ENCODE measurements around the gene RBM23.
A peak's percentile ranks its signal among the peaks of the same experiment; 100 is the strongest.
"Not testable (repeated sequence)": the region's sequence is repeated elsewhere in the genome, so short reads cannot be mapped to it uniquely, and the experiment has no call there.

Gene RBM23

DNA sequence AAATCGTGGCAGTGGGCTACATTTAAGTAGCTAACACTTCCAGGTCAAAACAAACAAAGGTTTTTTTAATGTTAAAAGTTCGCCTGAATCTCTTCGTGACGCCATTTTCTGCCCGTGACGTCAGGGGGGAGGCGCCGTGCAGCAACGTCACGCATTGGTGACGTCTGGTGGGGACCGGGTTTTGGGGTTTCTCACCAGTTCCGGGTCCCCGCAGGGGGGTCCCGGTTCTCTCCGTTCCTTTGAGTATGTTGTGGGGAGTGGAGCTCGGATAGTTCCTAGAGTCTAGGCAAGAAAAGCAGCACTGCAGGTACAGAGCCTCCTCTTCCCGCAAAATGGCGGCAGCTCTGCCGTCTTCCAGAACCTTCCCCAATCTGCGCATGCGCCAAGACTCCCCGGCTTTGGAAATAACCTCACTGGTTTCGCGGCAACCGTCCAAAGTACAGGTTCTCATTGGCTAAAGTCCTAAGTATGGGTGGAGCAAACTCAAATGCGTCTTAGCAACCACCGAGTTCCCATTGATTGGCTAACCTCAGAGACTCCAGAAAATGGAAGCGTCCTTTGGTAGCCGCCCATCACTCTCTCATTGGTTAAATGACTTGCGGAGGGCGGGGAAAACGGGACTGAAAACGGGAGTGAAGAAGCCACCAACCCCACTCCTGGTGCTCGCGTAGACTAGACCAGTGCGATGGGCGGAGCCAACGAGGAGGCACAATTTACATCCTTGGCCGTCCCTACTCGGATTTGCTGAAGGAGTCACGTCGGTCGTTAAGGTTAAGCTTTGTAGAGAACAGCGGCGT is at the start of gene RBM23:
TSS of gene RBM23 (minus strand) at position 346 of the 797 bp plus-strand sequence.
- peak; percentile 100 for DNase-seq

DNA sequence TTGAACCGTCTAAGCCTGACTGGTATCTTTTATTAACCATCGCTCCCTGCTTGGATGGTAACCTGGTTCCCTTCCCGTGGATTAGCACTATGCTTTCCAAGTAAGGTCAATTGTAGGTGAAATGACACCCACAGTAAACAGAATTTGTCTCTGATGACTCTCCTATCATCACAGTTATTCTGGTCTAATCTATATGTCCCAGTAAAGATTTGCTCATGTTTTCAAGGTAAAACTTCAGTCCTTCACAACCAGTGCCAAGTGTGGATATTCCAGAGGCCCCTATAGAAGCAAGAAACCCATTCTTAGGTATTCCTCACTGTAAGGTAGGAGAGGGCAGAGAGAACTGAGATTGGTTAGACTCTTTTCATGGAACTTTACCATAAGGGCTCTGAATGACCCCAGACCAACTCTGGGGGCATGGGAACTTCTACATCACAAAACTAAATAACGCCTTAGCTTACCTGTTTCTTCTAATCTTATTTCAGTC is 47.9 kb upstream of the RBM23 start:
- no peak for DNase-seq

DNA sequence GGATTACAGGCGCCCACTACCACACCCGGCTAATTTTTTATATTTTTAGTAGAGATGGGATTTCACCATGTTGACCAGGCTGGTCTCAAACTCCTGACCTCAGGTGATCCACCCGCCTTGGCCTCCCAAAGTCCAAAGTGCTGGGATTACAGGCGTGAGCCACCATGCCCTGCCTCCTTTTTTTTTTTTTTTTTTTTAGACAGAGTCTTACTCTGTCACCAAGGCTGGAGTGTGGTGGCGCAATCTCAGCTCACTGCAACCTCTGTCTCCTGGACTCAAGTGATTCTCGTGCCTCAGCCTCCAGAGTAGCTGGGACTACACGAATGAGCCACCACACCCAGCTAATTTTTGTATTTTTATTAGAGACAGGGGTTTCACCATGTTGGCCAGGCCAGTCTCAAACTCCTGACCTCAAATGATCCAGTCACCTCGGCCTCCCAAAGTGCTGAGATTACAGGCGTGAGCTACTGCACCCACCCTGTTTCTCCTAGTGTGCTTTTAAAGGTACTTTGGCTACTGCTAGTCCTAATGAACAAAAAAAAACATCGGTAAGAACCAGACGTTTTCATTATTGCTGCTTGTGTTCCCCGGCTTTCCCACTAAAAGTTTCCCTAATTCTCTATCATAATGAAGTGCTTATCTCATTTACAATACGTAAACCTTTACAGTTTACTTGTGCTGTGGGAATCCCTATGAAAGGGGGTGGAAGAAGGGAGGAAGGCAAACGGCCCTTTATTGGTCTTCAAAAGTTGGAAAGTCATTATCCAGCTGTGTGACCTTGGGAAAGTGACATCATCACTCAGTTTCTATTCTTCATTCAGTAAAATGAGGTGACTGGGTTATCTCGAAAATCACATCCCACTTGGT is 47.2 kb upstream of the RBM23 start:
- DNase-seq = not testable (repeated sequence)

DNA sequence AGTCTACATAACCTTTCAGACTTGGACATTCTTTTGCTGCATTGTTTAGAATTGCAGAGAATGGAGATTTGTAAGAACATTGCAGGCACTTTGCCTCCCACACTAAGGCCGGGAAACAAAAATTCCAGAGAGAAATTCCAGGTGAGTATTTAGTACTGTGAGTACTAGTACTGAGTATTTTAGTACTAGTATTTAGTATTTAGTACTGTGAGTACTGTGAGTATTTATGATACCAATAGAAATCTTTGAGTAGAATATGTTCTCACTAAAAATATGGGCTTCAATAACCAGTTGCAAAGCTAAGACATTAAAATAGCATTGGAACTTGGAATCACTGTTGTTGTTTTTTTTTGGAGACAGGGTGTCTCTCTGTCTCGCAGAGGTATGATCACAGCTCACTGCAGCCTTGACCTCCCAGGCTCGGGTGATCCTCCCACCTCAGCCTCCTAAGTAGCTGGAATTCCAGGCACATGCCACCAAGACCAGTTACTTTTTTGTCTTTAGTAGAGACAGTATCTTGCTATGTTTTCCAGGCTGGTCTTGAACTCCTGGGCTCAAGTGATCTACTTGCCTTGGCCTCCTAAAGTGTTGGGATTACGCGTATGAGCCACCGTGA is 43.2 kb upstream of the RBM23 start:
- DNase-seq = no peak

DNA sequence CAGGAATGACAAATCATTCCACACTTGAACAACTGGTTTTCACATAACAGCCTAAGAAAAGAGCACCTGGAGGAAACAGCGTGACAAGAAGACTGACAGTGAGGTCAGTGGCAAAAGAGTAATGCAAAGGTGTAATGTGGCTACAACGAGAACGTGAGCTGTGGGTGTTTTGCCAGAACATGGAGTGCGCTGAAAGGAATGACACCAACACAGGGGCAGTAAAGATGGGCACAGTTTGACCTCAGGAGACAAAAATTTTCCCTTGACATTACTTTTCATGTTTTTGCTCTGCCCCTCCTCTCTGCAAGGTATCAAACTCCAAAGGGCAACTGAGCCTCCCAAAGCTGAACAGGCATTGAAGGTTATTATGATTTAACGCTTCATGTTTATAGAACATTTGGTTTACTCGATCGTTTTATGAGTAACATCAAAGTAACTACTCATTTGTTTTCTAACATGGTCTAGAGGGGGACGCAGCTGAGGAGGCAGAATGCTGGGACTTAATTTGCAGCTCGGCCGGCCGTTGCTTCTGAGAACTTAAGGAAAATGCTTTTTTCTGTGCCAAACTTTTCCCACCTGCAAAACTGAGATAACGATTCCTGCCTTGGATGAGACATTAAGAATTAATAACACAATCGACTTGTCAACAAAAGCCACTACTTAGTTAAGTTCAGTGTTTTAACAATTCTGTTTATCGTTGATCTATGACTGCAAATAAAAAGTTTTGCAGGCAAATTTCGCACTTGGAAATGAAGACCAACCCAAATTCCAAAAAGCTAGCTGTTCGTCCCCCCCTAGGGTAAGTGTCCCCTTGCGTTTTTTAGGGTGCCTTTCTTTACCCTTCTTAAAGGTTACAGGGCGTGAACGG is 37.0 kb upstream of the RBM23 start:
- DNase-seq = no peak

DNA sequence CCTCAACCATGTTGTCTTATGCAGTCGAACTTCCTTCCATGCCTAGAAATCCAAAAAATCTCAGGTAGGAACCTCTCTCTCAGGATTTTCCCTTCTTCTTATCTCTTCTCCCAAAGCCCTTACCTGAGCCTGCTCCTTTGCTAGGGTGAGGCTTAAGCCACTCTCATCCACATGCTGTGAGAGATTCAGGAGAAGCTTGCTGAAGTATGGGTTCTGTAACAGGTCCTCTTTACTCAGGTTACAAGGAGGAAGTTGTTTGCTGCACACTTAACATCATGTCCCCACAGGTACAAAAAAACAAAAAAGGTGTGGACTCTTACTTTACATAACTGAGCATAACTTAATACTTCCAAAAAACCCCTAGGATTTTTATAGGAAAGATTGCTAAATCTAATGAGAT is 33.5 kb upstream of the RBM23 start:
- no peak for DNase-seq

DNA sequence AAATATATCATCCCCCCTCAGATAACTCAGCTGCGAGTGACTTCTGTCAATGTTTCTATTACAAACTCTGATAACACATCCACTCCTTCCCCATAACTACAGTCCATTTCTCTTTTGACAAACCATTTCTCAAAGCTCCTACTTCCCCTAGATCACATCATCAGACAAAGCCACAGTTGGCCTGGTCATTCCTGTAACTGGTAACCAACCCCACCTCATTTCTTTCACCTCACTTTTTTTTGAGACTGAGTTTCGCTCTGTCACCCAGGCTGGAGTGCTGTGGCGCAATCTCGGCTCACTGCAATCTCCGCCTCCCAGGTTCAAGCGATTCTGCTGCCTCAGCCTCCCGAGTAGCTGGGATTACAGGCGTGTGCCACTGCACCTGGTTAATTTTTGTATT is 32.8 kb upstream of the RBM23 start:
- peak; percentile 14 for DNase-seq

DNA sequence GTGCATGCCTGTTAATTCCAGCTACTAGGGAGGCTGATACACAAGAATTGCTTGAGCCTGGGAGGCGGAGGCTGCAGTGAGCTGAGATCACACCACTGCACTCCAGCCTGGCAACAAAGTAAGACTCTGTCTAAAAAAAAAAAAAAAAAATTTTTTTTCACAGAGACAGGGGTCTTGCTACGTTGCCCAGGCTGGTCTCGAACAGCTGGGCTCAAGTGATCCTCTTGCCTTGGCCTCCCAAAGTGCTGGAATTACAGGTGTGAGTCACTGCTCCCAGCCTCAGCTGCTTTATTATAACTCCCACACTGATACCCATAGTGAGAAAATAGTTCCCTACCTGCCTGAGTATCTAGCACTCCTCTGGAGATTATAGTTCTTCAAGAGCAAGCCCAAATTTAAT is 26.7 kb upstream of the RBM23 start:
- DNase-seq = no peak

DNA sequence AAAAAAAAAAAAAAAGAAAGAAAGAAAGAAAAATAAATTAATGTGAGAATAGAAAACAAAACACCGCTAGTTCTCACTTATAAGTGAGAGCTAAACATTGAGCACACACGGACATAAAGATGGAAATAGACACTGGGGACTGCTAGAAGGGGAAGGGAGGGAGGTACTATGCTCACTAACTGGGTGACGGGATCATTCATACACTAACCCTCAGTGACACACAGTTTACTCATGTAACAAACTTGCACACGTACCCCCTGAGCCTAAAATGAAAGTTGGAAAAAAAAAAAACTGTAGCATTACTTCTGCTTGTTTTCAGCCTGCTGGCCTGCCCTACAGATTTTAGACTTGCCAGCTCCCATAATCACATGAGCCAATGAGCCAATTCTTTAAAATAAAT is 20.7 kb upstream of the RBM23 start:
- DNase-seq = no peak

DNA sequence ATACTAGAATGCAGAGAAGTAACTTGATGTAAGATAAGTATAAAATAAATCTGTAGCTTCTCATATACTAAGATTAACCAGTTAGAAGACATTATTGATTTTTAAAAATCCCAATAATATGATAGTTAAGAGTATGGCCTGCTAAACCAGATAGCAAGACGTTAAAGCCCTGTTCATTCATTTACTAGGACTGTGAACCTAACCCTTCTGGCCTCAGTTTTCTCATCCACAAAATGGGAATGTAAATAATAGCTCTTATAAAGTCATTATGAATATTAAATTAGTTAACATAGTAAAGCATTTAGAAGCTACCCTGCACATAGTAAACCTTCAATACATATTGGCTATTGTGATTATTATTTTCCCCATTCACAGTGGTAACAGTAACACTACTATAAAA is 16.2 kb upstream of the RBM23 start:
- DNase-seq = no peak

DNA sequence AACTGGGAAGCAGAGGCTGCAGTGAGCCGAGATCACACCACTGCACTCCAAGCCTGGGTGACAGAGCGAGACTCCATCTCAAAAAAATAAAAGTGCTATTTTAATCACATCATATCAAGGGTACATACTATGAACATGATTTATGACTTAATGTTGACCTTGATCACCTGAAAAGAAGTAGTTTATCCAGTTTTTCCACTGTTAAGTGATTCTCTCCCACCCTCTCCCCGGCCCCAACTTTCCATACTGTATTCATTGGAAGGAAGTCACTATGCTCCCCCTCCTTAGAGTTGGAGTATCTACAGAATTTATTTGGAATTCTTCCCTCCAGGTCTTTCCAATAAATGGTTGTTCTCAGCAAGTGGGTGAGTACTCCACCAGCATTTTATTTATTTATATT is 13.2 kb upstream of the RBM23 start:
- no peak for DNase-seq

DNA sequence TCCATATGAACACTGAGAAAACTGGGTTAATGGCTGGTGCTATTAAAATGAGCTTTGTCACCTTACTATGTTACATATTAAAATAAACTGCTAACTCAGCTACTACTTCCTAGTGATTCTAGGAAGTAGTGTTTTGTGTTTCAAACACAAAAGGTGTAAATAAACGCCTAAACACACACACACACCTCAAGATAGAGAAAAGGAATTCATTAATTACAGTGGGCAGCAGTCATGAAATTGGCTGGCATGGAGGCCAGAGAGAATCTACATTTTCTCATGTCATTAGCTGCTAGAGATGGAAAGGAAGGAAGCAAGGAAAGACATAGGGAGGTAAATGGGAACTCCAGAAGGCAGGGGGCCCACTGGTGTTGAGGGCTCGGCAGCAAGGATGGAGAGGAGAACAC is 11.0 kb upstream of the RBM23 start:
- no peak for DNase-seq

DNA sequence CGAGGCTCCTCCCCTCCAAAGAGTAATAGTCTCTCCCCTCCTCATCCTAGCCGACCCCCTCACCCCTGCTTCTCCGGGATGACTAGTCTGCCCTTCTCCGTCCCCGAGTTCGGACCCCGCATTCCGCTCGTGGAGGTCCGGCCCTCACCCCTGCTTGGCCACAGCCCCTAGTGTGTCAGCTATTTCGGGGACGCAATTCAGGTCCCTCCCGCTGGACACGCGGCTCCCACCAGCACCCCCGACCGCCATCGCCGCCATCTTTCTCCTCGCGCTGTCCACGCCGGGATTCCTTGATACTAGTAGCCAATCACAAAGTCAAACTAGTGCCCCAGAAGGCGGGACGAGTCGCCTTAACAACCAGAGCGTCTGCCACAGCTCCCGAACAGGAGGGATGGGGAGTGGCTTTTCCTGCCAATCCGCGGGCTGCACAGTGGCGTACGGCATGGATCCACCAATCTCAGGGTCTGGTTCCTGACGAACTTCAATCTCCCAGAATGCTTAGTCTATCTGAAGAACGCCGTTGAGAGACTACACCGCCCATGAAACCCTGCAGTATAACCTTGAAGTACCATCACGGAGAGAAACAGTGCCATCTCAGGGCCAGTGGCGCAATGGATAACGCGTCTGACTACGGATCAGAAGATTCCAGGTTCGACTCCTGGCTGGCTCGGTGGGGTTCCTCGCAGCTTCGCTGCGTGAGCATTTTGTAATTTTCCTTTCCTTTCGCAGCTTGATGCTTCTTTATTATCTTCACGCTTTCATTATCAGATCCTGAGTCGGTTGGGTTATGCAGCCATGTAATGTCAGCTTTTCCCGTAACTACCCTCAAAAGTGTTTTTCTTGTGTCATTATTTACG is 10.4 kb upstream of the RBM23 start, which contains the start of gene PRMT5:
TSS of gene PRMT5 (minus strand) at position 273 of the 857 bp plus-strand sequence. CDS start at position 258, 15 bp downstream.
- DNase-seq = peak; percentile 100

DNA sequence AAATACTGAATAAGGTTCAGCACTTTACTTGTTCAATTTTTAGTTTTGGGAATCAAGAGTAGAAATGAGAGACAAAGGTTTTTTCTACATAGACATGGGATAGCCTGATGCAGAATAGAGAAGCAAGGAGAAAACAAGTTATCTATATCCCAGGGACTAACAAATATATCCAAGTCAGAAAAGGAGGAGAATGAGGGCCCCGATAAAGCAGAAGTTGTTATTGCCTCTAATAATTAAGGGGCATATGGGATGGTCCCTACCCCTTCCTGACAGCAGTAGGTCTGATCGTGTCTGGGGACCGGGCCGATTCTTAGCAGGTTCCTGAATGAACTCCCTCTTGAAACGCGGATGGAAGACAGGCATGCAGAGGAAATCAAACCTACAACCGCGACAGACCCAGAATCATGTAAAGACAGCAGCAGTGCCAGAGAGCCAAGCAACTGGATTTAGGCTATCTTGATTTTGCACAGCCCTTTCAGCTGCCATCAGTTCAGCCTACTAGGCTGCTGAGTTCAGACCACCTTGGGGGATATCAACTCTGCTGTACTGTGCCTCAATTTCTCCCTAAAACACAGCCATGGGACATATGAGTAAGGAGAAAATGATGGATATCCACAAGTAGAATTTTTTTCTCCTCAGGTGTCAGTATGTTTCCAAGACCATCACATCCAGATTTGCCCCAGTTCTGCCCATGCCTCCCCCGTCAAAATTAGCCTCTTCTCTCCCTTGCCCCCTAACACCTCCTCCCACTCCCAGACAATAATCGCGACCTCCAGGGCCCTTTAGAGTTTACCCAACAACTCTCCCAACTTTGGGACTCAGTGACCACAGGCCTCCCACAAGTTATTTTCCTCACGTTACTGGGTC is 9.5 kb upstream of the RBM23 start:
- peak; percentile 21 for DNase-seq

DNA sequence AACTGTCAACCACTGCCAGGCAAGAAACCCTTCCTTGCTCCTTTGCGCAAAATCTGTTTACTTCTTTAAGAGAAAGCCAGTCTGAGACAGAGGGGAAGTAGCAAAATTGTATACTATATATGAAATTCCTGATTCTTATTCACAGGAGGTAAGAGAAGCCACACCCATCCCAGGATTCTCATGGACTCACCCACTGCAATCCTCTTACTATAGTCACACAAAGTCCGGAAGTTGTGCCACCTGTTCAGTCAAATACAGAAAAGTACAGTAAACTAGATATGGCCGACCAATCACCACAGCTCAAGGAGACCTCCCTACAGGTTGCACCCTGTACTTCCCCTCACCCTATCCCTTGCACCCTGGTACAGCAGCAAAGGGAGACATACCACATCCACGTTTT is 7.4 kb upstream of the RBM23 start:
- no peak for DNase-seq

DNA sequence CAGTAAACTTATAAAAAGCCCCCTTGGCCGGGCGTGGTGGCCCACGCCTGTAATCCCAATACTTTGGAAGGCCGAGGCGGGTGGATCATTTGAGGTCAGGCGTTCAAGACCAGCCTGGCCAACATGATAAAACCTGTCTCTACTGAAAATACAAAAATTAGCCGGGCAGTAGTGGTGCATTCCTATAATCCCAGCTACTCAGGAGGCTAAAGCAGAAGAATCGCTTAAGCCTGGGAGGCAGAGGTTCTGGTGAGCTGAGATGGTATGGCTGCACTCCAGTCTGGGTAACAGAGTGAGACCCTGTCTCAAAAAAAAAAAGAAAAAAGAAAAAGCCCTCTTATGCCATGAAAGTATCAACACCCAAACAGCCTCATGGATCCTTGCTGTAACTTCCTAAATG is 6.6 kb upstream of the RBM23 start:
- no peak for DNase-seq

DNA sequence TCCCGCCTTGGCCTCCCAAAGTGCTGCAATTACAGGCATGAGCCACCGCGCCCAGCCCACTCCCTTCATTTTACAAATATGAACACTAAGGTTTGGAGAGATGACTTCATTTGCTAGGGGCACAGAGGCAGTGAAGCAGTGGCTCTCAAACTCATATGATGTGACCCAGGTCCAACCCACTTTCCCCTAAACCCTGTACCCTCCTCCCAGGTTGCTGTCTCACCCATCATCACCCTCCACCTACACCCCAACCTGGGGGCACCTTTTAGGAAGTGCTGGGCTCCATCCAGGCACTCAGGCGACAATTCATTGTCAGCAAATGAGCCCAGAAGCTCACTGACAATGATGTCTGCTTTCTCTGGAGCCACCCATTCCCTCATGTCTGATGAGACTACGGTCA is 4.8 kb upstream of the RBM23 start:
- no peak for DNase-seq

DNA sequence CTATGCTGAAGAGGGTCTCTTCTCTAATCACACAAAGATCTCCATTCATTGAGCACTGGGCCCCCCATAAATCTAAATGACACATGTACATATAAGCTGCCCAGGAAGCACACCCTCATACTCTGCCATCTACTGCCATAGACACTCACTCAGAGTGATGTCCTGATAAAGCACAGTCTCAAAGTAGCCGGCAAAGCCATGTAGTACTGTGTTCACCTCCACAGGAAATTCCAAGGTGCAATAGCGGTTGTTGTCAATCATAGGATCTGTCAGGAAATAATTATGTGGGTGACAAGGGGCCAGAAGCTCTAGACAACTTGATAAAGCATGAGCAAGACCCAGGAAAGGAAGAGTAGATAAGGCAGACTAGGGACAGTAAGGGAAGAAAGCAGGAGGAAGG is 3.3 kb upstream of the RBM23 start:
- DNase-seq = no peak

DNA sequence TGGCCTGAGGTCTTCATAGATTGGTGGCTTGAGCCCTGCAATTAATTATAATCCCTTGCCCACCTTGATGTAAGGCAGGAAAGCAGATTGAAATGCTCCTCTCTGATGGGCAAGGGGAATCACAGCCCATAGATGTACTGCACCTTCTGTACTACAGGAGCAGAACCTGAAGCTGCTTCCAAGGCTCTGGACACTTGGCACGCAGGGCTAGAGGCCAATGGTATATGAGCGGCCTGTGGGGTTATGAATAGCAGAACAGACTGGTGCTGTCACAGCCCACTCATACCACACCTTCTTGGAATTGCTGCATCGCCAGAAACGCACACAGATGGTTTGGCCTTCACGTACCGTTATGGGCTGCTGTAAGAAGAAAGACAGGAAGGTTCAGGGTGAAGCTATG is 1.7 kb upstream of the RBM23 start:
- no peak for DNase-seq

DNA sequence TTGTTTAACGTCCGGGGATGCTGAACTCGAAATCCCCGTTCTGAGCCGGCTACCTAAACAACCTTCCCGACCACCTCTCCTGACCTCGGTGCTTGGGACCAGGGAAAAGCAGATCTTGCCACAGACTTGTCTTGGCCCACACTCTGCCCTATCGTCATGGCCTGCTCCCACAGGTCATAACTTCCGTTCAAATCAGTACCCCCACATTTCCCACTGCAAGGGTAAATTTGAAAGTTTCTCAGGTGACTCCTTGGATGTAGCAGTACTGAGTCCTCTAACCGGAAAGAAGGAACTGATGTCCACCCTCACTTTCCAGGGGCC is 612 bp upstream of the RBM23 start:
- DNase-seq = no peak

All from activated CD4-positive, alpha-beta T cell treated with anti-CD3 and anti-CD28 coated beads, Interleukin-10, Interleukin-2, amounts not matched to agents 100 ng/mL and 50 ng/mL, durations not matched to agents 16 hours and 8 hours (primary cell).